Fibroblast of skin of scalp (primary cell): ENCODE measurements around the gene CTNNA1.
A peak's percentile ranks its signal among the peaks of the same experiment; 100 is the strongest.
"Not testable (repeated sequence)": the region's sequence is repeated elsewhere in the genome, so short reads cannot be mapped to it uniquely, and the experiment has no call there.

Source experiments
- DNase-seq: peaks from one replicate; pipeline ENCODE4 v3.0.0-alpha.2; 2013

CTNNA1 gene

DNA sequence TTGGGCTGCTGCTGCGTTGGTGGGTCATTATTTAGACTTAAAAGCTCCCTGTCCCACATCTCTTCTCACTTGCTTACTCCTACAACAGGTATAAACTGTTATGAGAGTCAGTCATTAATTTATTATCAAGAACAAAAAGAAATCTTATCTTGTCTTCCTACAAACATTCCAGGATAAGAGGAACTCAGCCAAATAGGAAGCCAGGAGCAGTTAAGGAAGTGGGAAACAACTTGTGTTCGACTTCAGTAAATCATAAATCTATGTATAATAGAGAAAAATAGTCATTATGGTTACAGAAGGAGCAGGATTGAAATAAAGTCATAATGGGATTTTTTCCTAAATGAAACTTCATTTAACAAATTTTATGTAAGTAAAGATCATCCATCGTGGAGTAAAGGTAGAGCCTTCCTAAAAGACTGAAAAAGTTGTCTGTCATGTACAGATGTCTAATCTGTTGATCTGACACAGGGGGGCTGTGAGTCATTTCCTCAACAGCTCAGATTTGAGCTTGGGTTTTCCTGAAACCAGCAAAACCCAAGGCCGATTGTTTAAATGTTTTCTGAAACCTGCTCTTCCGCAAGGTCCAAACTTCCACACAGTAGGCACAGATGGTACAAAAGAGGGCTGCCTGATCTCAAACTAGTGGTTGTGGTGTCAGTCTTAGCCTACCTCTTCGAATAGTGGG, 147.2 kb downstream of the CTNNA1 start:
- peak; percentile 35 for DNase-seq

- DNase-seq: no peak
Measured at GRCh38 chr5:138901716-138902115, 148.5 kb downstream of the CTNNA1 start.

DNA sequence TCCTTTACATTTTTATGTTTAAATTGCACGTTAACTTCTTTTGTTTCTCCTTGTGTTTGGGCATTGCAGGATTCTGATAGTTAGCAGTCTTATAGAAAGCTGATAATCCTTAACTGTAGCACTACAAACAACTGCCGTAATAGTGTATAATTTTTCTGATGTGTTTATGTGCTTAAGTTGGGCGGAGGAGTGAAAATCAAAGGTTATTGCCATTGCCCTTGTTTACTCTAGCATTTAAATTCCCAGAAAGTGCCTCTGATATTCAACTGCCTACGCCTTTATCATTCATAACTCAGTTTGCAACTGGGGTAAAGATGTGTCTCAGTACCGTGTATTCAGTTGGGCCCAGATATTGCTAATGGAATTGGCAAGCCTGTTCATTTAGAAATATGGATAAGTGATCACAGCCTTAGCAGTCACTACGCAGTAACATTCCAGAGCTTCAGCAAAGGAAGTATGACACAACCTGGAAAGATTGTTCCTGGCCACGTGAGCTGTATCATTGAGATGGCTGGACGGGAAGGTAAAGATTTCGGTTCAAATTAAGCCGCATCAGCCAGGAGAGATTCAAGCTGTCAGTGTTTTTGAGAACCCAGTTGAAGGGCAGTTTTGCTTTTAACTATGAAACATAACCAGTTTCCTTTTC, 150.0 kb downstream of the CTNNA1 start:
- DNase-seq: peak; percentile 37

DNA sequence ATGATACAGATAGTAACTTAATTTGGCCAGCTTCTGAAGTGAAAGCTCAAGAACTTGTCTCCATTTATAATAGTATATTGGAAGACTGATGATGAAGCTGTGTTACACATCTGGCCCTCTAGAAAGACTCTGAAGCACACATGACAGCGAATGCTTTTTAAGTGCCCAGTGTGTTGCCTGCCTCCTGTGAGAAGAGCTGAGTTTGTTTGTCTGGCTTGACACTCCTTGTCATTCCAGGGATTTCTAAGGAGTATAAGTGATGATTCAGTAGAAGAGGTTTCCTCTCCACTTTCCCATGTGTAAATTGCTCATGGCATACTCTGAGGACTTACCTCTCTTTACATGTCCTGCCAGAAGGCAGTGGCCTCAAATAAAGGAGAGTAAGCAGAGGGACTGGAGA, 152.3 kb downstream of the CTNNA1 start:
- peak; percentile 78 for DNase-seq

DNA sequence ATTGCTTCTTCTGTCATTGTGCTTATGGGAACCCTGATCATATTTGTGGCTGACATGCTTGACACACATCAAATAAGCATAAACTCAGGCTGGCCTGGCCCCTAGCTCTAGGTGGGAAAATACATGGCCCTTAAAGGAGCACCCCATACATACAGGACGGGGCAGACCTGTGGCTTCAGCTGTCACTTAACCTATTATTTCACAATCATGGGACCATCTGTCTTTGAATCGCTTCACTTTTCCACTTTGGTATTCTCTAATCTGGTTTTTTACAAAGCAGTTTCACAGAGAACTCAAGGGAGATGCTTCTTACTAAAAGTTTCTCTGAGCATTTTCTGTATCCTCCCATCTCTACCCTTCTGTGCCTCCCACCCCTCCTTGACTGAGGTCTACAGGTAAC, 156.5 kb downstream of the CTNNA1 start:
- DNase-seq: no peak

DNA sequence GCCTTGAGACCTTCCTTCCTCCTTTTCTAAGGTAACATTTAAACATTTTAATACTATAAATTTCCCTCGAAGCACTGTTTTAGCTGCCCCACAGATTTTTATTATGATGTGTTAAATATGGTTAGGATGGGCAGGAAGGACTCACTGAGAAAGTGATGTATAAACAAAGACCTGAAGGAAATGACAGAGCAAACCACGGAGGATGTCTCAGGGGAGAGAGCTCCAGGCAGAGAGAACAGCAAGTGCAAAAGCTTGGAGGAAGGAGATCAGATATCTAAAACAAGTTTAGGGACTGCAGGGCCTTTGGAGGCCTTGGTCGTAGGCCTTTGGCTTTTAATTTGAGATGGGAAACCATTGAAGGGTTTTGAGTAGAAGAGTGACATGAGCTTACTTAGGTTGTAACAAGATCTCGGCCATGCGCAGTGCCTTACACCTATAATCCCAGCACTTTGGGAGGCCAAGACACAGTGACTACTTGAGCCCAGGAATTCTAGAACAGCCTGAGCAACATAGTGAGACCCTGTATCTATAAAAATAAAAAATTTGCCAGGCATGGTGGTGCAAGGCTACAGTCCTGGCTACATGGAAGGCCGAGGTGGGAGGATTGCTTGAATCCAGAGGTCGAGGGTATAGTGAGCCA, 157.4 kb downstream of the CTNNA1 start:
- peak; percentile 30 for DNase-seq

GRCh38 chr5:138911441-138911840, 158.2 kb downstream of the CTNNA1 start:
- peak; percentile 51 for DNase-seq

GRCh38 chr5:138912093-138912492, 158.9 kb downstream of the CTNNA1 start:
- DNase-seq: no peak

DNA sequence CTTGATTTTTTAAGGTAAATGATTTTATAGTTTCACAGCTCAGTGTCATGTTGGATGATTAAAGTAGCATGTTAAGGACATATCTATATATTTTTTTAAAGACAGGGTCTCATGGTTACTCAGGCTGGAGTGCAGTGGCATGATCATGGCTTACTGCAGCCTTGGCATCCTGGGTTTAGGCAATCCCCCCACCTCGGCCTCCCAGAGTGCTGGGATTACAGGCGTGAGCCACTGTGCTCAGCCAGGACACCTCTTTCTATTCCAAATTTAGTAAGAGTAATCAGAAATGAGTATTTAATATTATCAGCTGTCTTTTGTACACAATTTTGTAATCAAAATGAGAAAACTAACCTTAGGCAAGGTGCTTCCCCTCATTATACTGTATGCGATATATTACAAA, 160.5 kb downstream of the CTNNA1 start:
- no peak for DNase-seq

- no peak for DNase-seq
Measured at GRCh38 chr5:138914338-138914737, 161.1 kb downstream of the CTNNA1 start.

DNA sequence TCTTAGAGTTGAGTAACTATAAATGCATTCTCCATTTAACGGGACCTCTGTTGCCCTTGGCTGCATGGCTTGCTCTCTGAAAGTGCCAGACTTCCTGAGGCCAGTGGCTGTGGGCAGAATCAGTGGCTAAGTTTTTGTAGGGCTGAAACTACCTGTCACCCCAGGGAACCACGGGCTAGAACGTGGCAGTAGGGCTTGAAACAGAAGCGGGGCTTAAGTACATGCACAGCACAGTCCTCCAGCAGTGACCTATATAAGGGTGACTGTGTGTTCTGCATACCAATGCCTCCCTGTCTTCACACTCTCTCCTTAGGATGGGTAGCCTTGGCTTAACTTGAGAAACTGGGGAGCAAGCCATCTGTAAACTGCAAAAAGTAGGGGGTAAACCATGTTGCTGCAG, 165.5 kb downstream of the CTNNA1 start:
- DNase-seq: no peak

- DNase-seq: no peak
Measured at GRCh38 chr5:138920181-138920580, 167.0 kb downstream of the CTNNA1 start.

DNA sequence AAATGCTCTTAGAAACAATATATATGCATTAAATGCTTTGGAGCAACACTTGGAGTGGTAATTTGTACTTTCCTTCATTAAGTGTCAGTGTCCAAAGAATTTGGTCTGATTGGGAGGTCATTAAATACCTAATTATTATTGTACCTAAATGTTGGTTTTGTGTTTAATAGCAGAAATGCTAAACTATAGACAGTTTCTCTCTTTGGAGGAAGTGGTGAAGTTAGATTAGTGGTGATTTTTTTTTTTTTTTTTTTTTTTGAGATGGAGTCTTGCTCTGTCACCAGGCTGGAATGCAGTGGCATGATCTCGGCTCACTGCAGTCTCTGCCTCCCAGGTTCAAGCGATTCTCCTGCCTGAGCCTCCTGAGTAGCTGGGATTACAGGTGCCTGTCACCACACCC, 168.1 kb downstream of the CTNNA1 start:
- not testable (repeated sequence) for DNase-seq

- DNase-seq: no peak
Measured at GRCh38 chr5:138922494-138922893, 169.3 kb downstream of the CTNNA1 start.

DNA sequence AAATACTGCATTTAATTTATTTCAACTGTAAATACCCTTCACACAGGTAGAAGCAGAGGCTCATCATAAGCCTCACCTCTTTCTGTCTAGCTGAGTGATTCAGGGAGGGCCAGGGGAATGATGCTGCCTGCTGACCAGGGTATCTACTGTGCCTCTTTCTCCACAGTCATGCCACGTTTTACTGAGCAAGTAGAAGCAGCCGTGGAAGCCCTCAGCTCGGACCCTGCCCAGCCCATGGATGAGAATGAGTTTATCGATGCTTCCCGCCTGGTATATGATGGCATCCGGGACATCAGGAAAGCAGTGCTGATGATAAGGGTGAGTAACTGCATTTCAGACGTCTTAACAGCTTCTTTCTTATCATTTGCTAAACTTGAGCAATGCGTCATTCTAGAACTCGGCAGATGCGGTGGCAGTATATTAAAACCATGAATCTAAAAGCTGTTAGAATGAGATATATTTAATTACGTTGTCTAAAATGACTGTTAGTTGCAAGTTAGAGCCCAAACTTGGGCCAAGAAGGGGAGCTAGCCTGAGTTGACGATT, 171.9 kb downstream of the CTNNA1 start:
- DNase-seq: no peak

GRCh38 chr5:138926257-138926656, 173.0 kb downstream of the CTNNA1 start:
- no peak for DNase-seq

DNA sequence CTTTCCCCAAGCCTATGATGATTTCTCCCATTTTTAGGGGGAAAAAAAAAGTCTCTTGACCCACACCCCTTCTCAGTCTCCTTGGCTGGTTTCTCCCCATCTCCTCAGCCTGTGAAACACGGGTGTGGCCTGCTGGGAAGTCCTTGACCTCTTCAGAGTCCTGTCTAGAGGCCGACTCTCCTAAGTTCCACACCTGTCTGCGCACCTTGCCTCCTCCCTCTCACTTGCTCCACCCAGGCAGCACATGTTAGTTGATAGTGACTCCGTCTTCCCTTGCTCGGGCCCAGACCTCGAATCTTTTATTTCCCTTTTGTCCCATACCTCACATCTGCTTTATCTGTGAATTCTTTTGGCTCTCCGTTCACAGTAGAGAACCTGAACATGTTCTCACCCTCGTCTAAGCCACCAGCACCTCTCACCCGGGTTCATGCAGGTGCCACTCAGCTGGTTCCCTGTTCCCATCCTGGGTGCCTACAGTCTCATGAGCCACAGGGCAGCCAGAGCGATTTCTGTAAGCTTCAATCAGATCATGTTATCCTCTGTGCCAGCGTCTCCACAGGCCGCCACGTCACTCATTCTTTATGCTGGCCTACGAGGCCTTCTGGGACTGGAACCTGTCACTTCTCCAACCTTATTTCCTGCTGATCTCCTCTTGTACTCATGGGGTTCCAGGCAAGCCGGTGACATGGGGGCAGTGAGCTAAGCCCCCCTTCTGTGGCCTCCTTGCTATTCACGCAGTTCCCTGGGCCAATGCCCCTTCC, 173.6 kb downstream of the CTNNA1 start:
- DNase-seq: no peak

GRCh38 chr5:138927544-138927943, 174.3 kb downstream of the CTNNA1 start:
- DNase-seq: no peak

GRCh38 chr5:138927979-138928378, 174.8 kb downstream of the CTNNA1 start:
- no peak for DNase-seq

GRCh38 chr5:138929571-138929955, 176.3 kb downstream of the CTNNA1 start:
- DNase-seq: no peak

DNA sequence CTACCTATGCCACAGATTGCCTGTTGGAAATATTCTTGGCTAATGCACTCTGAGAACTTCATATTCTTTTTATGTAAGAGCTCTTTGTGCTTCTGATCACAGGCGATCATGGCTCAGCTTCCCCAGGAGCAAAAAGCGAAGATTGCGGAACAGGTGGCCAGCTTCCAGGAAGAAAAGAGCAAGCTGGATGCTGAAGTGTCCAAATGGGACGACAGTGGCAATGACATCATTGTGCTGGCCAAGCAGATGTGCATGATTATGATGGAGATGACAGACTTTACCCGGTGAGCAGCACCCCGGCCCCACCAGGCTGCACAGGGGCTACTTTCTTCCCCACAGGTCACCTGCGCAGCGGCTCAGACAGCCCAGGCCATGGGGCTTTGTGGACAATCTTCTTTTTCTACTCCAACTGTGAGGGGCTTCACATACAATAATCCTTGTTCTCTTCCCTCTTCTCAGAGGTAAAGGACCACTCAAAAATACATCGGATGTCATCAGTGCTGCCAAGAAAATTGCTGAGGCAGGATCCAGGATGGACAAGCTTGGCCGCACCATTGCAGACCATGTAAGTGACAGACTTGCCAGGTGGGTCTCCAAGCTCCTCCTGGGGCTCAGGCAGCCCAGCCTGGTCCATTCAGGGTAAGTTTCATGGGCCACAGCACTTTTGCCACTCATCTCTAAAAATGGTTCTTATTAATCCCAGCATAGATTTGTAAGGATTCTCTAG, 177.3 kb downstream of the CTNNA1 start:
- DNase-seq: no peak

GRCh38 chr5:138932171-138932810, 179.1 kb downstream of the CTNNA1 start:
- DNase-seq: no peak
